Measurements from ENCODE around the gene CDKN3.
"Not testable (repeated sequence)": the region's sequence is repeated elsewhere in the genome, so short reads cannot be mapped to it uniquely, and the experiment has no call there.

Gene CDKN3

DNA sequence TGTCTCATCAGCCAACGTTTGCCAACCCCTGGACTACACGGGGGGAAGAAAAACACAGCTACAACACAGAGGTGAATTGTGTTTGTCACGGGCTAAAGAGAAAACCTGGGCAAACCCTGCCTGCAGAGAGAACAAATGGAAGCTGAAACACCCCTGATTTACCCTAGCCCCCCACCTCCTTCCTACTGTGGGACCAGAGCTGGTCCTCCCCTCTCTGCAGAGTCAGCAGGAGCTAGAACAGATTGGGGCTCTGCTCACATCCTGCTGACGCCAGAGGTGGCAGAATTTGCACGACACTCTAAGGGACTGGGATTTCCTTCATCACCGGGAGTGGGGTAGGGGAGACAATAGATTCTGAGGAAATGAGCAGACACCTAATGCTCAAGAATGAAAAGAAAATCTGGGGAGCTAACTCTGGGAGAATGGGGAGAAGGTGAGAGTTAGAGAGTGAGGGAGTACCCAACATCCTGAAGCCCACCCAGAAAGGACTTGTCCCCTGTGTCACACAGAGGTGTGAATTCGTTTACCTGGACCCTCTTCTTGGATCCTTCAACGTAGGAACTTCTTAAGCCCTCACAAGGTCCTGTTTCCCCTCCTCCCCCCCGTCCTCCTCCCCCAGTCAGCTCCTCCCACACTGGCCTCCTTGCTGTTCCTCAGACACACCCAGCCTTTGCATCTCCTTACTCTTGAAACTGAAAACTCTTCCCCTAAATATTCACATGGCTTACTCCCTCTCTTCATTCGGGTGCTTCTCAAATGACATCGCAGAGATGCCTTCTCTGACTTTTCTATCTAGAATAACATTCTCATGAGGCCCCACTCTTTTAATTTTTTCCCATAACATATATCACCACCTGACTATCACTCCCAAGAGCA lies 26.2 kb upstream of the CDKN3 start:
- DNase-seq, result no peak

DNA sequence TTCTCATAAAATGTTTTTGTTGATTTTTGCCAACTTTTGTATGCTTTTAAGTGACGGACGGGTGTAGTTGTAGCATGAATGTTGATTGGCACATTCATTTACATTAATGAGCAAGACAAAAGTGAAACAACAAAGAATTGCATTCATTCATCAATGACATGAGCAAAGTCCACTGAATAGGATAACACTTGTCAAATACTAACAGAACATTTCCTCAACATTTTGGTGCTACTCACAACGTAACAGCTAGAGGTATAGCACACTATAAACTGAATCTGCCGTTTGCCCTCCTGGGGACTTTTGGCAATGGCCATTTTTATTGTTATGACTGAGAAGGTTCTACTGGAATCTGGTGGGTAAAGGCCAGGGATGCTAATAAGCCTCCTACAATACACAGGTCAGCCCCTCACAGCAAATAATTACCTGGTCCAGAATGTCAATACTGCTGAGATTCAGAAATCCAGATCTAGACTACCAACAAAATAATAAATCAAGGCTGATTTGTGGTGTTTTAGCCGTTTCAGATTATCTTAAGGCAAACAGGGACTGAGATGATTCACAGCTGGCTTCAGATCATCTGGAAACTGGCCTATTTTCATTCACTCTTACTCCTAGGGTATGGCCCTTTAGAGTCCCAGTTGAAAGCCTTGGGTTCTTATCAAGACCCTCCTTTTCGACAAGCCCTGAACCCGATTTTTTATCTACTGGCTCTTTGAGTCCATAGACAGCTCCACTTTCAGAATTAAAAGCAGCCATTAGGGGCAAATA lies 22.5 kb upstream of the CDKN3 start:
- DNase-seq, result no peak

DNA sequence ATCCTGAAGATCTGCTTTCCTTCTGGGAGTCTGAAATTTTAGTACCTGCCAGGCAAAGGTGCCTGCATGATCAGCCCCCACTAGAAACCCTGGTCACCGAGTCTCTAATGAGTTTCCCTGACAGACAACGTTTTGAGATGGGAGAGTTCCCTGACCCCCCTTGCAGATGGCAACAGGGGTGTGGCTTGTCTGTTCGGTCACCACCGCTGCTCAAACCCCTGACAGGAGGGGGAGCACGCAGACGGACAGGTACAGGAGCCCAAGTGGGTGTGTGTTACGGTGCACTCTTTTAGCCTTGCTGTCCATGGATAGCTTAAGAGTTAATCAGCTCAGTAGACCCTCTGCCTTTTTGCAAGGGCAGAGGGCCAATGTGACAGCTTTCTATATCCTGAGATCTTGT lies 19.3 kb upstream of the CDKN3 start:
- DNase-seq, result no peak

DNA sequence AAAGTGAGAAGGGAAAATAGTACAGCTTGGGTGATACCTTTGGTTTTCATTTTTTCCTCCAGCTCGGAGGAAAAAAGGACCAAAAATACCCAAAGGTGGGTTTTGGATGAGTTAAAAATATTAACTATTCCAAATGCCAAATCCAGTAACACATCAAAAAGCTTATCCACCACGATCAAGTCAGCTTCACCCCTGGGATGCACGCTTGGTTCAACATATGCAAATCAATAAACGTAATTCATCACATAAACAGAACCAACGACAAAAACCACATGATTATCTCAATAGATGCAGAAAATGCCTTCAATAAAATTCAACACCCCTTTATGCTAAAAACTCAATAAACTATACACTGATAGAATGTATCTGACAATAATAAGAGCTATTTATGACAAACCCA lies 17.9 kb upstream of the CDKN3 start:
- DNase-seq, result not testable (repeated sequence)

DNA sequence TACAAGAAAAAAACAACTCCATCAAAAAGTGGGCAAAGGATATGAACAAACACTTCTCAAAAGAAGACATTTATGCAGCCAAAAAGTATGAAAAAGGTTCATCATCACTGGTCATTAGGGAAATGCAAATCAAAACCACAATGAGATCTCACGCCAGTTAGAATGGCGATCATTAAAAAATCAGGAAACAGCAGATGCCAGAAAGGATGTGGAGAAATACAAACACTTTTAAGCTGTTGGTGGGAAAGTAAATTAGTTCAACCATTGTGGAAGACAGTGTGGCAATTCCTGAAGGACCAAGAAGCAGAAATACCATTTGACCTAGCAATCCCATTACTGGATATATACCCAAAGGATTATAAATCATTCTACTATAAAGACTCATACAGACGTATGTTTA lies 16.2 kb upstream of the CDKN3 start:
- not testable (repeated sequence) for DNase-seq

DNA sequence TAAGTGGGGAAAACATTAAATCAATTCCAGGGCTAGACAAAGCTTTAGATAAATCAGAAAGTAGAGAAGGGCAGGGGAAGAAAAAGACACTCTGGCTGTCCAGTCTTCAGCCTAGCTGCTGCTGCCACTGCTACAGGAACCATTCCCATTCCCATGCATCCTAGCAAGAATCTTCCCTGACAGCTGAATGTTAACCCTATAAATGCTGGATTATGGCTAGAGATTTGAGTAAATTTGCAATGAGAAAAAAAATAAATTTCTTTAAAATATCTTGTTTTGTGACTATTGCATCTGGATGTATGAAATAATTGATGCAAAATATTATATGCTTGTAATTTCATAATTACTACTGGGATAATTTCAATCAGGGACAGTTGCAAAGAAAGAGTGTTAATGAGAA lies 15.0 kb upstream of the CDKN3 start:
- no peak for DNase-seq

DNA sequence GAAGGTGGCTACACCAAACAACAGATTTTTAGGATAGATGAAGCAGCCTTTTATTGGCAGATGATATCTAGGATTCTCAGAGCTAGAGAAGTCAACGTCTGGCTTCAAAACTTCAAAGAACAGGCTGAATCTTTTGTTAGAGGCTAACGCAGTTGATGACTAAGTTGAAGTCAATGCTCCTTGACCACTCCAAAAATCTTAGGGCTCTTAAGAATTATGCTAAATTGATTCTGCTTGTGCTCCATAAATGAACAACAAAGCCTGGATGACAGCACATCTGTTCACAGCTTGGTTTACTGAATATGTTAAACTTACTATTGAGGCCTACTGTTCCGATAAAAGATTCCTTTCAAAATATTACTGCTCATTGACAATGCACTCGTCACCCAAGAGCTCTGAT lies 13.0 kb upstream of the CDKN3 start:
- no peak for DNase-seq

DNA sequence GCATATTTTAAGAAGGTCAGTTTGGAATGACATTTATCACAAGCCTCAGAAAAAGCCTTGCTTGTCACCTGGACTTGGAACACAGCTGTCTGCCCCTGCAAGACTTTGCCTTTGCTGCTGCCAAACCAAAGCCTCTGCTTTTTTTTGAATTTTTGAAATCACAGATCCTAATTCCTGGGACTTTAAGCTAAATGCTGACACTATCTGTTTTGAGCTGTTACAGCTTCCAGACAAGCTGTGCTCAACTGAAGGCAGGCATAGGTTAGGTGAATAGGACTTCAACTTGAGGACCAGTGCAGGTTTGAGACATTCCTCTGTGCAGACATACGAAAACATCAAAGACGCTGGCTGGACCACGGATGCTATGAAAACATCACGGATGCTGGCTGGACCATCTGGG lies 11.3 kb upstream of the CDKN3 start:
- no peak for DNase-seq

DNA sequence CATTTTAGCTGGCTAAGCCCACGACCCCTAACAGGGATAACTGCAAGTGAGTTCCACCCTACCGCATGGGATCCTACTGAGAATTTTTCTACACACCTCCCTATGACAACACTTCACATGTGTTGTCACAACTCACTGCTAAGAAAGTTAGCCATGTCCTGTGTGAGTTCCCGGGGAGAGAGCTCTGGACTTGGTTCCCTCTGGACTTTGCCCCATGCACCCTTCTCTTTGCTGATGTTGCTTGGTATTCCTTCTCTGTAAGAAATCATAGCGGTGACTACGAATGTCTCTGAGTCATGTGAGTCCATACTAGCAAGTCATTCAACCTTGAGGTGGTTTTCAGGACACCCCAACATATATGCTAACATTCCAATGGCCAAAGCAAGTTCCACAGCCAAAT lies 9.5 kb upstream of the CDKN3 start:
- no peak for DNase-seq

DNA sequence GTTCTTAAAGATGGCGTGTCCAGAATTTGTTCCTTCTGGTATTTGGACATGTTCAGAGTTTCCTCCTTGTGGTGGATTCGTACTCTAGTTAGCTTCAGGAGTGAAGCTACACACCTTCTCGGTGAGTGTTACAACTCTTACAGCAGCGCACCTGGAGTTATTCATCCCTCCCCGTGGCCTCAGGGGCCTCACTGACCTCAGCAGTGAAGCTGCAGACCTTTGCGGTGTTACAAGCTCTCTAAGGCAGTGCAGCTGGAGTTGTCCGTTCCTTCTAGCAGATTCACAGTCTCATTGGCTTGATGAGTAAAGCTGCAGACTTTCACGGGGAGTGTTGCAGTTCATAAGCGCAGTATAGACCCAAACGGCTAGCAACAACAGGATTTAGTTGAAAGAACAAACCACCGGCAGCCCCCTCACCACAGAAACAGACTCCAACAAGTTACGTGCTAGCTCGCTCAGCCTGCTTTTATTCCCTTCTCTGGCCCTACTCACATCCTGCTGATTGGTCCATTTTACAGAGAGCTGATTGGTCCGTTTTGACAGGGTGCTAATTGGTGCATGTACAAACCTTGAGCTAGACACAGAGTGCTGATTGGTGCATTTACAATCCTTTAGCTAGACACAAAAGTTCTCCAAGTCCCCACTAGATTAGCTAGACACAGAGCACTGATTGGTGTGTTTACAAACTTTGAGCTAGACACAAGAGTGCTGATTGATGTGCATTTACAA lies 4.5 kb upstream of the CDKN3 start:
- no peak for DNase-seq

DNA sequence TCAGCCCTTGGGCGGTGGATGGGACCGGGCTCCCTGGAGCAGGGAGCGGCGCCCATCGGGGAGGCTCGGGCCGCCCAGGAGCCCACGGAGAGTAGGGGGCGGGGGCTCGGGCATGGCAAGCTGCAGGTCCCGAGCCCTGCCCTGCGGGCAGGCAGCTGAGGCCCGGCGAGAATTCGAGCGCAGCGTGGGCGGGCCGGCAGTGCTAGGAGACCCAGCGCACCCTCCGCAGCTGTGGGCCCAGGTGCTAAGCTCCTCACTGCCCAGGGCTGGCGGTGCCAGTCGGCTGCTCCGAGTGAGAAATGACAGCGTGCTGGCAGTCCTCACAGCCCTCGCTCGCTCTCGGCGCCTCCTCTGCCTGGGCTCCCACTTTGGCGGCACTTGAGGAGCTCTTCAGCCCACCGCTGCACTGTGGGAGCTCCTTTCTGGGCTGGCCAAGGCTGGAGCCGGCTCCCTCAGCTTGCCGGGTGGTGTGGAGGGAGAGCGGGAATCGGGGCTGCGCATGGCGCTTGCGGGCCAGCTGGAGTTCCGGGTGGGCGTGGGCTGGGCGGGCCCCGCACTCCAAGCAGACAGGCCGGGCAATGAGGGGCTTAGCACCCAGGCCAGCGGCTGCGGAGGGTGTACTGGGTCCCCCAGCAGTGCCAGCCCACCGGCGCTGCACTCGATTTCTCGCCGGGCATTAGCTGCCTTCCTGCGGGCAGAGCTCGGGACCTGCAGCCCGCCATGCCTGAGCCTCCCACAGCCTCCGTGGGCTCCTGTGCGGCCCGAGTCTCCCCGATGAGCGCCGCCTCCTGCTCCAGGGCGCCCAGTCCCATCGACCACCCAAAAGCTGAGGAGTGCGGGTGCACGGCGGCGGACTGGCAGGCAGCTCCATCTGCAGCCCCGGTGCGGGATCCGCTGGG lies 3.6 kb upstream of the CDKN3 start:
- DNase-seq, result not testable (repeated sequence)

DNA sequence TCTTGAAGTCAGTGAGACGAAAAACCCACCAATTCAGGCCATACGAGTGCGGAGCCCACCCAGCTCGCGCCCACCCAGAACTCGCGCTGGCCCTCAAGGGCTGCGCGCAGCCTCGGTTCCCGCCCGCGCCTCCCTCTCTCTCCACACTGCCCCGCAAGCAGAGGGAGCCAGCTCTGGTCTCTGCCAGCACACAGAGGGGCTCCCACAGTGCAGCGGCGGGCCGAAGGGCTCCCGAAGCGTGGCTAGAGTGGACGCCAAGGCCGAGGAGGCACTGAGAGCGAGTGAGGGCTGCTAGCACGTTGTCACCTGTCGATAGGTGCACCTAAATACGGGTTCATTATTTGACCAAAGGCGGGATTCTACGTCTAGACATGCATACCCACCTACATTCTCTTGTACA lies 2.2 kb upstream of the CDKN3 start:
- DNase-seq, result no peak

DNA sequence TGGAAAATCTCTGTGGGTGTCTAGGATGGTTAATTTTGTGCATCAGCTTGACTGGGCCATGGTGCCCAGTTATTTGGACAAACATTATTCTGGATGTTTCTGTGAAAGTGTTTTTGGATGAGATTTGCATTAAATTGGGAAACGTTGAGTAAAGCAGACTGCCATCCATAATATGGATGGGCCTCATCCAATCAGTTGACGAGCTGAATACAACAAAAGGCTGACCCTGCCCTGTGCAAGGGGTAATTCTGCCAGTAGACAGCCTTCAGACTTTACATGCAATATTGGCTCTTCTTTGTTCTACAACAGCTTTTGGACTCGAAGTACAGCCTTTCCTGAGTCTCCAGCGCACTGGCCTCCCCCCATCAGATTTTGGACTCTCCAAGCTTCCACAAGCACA lies 1.5 kb upstream of the CDKN3 start:
- no peak for DNase-seq

DNA sequence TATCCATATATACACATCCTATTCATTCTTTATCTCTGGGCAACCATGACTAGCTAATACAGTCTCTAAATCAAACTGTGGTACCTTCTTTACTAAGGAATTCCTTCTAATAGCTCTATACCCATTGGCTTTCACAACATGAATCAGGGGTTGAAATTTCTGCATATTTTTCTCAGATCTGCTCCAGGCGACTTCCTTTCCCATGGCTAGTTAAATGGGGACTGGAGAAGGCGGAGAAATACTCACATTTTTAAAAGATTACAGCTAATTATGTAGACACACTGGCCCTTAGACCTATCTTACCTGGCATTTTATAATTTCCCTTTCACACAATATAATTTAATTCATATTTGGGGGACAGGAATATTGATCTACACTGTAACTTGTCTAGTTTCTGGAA lies 1.1 kb upstream of the CDKN3 start:
- DNase-seq, result no peak

DNA sequence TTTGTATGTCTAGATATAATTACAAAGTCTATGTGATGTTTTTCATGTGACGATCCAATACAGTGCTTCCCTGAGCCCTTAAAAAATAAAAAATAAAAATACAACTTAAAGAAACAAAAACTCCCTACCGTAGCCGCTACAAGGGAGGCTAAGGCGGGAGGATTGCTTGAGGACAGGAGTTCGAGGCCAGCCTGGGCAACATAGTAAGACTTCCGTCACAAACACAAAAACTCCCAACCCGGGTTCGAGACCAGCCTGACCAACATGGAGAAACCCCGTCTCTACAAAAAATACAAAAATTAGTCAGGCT lies 669 bp upstream of the CDKN3 start:
- no peak for DNase-seq

DNA sequence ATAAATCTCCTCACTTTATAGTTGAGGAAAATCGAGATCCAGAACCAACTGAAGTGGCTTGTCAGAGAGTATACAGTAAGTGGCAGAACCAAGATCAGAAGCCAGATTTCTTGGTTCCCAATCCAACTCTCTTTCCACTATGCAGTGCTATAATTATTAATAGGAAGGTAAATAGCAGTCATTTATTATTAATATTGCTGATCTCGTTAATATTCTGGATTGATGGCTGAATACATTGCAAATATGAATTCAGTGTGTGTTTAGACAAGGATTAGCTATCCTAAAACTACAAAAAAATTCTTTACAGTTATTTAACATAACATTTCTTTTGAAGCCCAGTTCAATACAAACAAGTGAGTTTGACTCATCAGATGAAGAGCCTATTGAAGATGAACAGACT lies 2.8 kb downstream of the CDKN3 start:
- DNase-seq, result no peak

DNA sequence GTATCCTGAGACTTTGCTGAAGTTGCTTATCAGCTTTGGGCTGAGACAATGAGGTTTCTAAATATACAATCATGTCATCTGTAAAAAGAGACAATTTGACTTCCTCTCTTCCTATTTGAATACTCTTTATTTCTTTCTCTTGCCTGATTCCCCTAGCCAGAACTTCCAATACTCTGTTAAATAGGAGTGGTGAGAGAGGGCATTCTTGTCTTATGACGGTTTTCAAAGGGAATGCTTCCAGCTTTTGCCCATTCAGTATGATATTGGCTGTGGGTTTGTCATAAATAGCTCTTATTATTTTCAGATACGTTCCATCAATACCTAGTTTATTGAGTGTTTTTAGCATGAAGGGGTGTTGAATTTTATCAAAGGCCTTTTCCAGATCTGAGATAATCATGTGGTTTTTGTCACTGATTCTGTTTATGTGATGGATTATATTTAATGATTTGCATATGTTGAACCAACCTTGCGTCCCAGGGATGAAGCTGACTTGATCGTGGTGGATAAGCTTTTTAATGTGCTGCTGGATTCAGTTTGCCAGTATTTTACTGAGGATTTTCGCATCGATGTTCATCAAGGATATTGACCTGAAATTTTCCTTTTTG lies 6.7 kb downstream of the CDKN3 start:
- DNase-seq, result not testable (repeated sequence)

DNA sequence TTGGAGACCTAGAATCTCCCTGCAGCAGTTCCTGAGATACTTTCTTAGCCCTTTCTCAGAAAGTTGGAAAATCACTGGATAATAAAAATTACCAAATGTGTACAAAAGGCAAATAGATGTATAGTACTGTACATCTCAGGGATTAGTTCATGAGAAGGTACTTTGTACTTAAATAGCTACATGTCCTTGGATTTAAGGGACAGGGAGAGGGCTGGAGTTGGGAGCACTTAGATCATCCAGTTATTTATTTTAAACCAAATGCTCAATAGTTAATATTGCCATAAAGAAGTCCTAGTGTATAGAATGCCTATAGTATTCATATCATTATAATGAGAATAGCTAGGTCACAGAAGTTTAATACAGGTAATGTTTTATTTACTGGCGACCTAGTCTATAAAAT lies 13.4 kb downstream of the CDKN3 start:
- DNase-seq, result no peak

DNA sequence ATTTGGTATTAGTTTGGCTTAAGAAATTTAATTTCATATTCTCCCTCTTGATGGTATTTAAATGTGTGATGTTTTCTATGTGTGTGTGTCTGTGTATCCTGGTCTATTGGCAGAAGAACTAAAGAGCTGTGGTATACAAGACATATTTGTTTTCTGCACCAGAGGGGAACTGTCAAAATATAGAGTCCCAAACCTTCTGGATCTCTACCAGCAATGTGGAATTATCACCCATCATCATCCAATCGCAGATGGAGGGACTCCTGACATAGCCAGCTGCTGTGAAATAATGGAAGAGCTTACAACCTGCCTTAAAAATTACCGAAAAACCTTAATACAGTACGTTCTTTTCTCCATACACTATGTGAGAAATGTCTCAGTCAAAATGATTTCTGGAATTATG lies 14.6 kb downstream of the CDKN3 start:
- DNase-seq, result no peak

DNA sequence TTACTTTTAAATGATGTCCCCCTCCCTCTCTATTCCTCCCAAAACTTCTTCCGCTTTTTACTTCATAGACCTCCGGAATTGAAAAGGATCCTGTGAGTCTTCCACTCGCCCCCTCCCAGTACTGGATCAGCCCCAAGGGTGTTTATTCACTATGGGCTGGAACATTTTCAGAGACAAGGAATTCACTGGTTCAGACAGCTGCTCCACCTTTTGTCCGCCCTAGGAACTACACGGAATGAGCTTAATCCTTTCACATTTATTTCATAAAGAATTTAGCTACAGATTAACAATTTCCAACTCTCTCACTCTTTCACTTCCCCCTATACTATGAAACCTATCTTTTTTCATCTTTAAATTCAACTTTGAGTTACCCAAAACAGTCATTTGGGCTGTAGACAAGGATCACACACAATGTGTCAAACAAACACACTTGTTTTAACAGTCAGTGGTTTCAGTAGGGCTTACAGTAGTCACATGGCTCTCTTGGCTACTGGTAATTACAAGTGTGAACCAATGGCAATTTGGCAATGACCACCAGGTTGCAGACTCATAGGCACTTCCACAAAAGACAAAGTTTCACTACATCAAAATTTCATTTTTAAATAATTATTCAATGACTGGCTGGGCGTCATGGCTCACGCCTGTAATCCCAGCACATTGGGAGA lies 23.8 kb downstream of the CDKN3 start:
- peak; percentile 60 for DNase-seq

DNA sequence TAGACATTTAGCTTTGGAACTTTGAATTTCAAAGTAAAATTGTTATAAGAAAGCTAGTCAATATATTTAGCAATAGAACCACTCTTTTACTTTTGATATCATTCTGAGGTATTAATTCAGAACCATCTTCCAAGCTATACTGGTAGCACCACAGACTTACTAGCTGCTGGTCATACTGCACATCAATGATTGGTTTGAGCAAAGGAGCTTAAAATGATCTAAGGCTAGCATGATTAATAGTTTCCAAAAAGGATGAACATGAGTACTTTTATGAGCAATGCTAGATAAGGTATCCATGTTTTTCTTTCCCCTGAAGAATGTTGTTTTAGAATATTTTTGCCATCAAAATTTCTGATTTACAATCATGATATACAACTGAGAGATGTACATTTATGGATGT lies 27.2 kb downstream of the CDKN3 start:
- DNase-seq, result no peak

DNA sequence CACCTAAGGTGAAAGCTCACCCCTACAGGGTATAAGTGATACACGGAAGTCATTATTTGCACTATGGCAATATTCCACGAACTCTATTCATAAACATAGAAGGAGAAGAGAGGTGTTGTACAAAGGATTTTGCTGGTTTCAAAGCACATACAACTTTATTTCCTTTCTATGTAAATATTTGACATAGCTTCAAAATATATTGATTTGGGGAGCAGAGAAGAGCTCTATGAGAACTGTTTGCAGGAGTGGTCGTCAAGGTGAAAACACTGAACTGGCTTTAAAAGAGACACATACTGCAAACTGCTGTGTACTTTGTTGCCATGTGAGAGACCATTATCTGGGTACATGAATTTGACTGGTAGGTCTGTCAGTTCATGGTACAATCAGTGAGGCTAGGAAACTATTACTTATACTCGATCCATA lies 27.7 kb downstream of the CDKN3 start:
- DNase-seq, result no peak
